ENCODE data around the gene BCL2.

Gene BCL2

GRCh38 chr18:63320123-63320974, 780 bp upstream of the BCL2 start:
- Mint-ChIP-seq H3K27ac (peak overlapping the region; percentile 89), H3K27me3 (peaks cover 4% of the 10 kb centered on the region), H3K4me1 (peaks cover 23% of the 10 kb centered on the region), H3K36me3 (peaks cover 32% of the 10 kb centered on the region), H3K4me3 (peak overlapping the region; percentile 85), H3K9me3 (no peaks in the 10 kb centered on the region)
- CTCF ChIA-PET, result interaction anchor here (0.9 to 3.9 kb wide), 7 partner anchors 21 to 299 kb away, joined by 3 to 80 read pairs (median 24); no protein-coding TSS in a partner anchor
- DNase-seq, result peak; percentile 93

GRCh38 chr18:63318889-63319382, 633 bp downstream of the BCL2 start:
- peak overlapping the region; percentile 85 for H3K4me3 Mint-ChIP-seq
- CTCF ChIA-PET, result interaction anchor here (0.9 to 3.9 kb wide), 30 partner anchors 11 to 302 kb away, joined by 3 to 80 read pairs (median 6); no protein-coding TSS in a partner anchor
- DNase-seq, result no peak
- H3K4me1 Mint-ChIP-seq, result peaks cover 37% of the 10 kb centered on the region
- H3K36me3 Mint-ChIP-seq, result peaks cover 46% of the 10 kb centered on the region
- H3K9me3 Mint-ChIP-seq, result no peaks in the 10 kb centered on the region
- peaks cover 4% of the 10 kb centered on the region for H3K27me3 Mint-ChIP-seq
- peak overlapping the region; percentile 94 for H3K27ac Mint-ChIP-seq

- CTCF ChIA-PET, result interaction anchor here (0.6 to 3.9 kb wide), 48 partner anchors 11 to 318 kb away, joined by 3 to 80 read pairs (median 5); no protein-coding TSS in a partner anchor
- H3K36me3 Mint-ChIP-seq, result peaks cover 52% of the 10 kb centered on the region
- peak overlapping the region; percentile 94 for H3K27ac Mint-ChIP-seq
- H3K4me1 Mint-ChIP-seq, result peaks cover 43% of the 10 kb centered on the region
- H3K27me3 Mint-ChIP-seq, result peaks cover 4% of the 10 kb centered on the region
- H3K4me3 Mint-ChIP-seq, result peak overlapping the region; percentile 85
- DNase-seq, result peak; percentile 92
- H3K9me3 Mint-ChIP-seq, result no peaks in the 10 kb centered on the region
These were observed 1.3 kb downstream of the BCL2 start for GRCh38 chr18:63317982-63318888.

- H3K4me3 Mint-ChIP-seq, result peak overlapping the region; percentile 85
- H3K9me3 Mint-ChIP-seq, result no peaks in the 10 kb centered on the region
- peaks cover 4% of the 10 kb centered on the region for H3K27me3 Mint-ChIP-seq
- peak; percentile 25 for DNase-seq
- CTCF ChIA-PET, result interaction anchor here (0.9 to 3.9 kb wide), 37 partner anchors 10 to 317 kb away, joined by 3 to 80 read pairs (median 6); no protein-coding TSS in a partner anchor
- peaks cover 43% of the 10 kb centered on the region for H3K4me1 Mint-ChIP-seq
- H3K36me3 Mint-ChIP-seq, result peaks cover 58% of the 10 kb centered on the region
- peak overlapping the region; percentile 89 for H3K27ac Mint-ChIP-seq
These were observed 2.0 kb downstream of the BCL2 start for GRCh38 chr18:63317556-63317946.

GRCh38 chr18:63316612-63317555, 2.7 kb downstream of the BCL2 start:
- DNase-seq, result no peak
- Mint-ChIP-seq H3K27ac (peak overlapping the region; percentile 89), H3K9me3 (no peaks in the 10 kb centered on the region), H3K27me3 (peaks cover 4% of the 10 kb centered on the region), H3K4me3 (peak overlapping the region; percentile 85), H3K36me3 (peaks cover 63% of the 10 kb centered on the region), H3K4me1 (peaks cover 43% of the 10 kb centered on the region)
- CTCF ChIA-PET, result interaction anchor here (0.8 to 3.9 kb wide), 31 partner anchors 9 to 317 kb away, joined by 3 to 80 read pairs (median 8); no protein-coding TSS in a partner anchor

- CTCF ChIA-PET, result interaction anchor here (0.6 to 3.0 kb wide), 5 partner anchors 17 to 299 kb away, joined by 3 to 13 read pairs (median 4); no protein-coding TSS in a partner anchor
- H3K36me3 Mint-ChIP-seq, result peaks cover 73% of the 10 kb centered on the region
- peaks cover 48% of the 10 kb centered on the region for H3K4me1 Mint-ChIP-seq
- H3K27me3 Mint-ChIP-seq, result peaks cover 4% of the 10 kb centered on the region
- no peak for DNase-seq
- H3K4me3 Mint-ChIP-seq, result peak overlapping the region; percentile 85
- peak overlapping the region; percentile 72 for H3K27ac Mint-ChIP-seq
- H3K9me3 Mint-ChIP-seq, result no peaks in the 10 kb centered on the region
These were observed 3.7 kb downstream of the BCL2 start for GRCh38 chr18:63315876-63316275.

- Mint-ChIP-seq H3K36me3 (peaks cover 79% of the 10 kb centered on the region), H3K9me3 (no peaks in the 10 kb centered on the region), H3K27ac (peak overlapping the region; percentile 22), H3K4me3 (peak overlapping the region; percentile 85), H3K4me1 (peaks cover 53% of the 10 kb centered on the region), H3K27me3 (peaks cover 4% of the 10 kb centered on the region)
- no peak for DNase-seq
- CTCF ChIA-PET, result interaction anchor here (1.0 to 3.0 kb wide), 7 partner anchors 17 to 298 kb away, joined by 3 to 13 read pairs (median 4); no protein-coding TSS in a partner anchor
These were observed 4.4 kb downstream of the BCL2 start for GRCh38 chr18:63315131-63315662.

- Mint-ChIP-seq H3K4me3 (peak overlapping the region; percentile 85), H3K27me3 (peaks cover 4% of the 10 kb centered on the region), H3K9me3 (no peaks in the 10 kb centered on the region), H3K27ac (peak overlapping the region; percentile 67), H3K4me1 (peaks cover 60% of the 10 kb centered on the region), H3K36me3 (peaks cover 82% of the 10 kb centered on the region)
- CTCF ChIA-PET, result interaction anchor here (0.7 to 3.0 kb wide), 8 partner anchors 16 to 297 kb away, joined by 3 to 13 read pairs (median 4); no protein-coding TSS in a partner anchor
- no peak for DNase-seq
These were observed 5.3 kb downstream of the BCL2 start for GRCh38 chr18:63314062-63314790.

- Mint-ChIP-seq H3K27ac (peak overlapping the region; percentile 26), H3K9me3 (no peaks in the 10 kb centered on the region), H3K36me3 (peaks cover 74% of the 10 kb centered on the region), H3K4me1 (peaks cover 64% of the 10 kb centered on the region), H3K27me3 (peaks cover 4% of the 10 kb centered on the region), H3K4me3 (peak overlapping the region; percentile 85)
- no peak for DNase-seq
- CTCF ChIA-PET, result interaction anchor here (0.7 to 3.0 kb wide), 4 partner anchors 12 to 296 kb away, joined by 3 to 13 read pairs (median 6); no protein-coding TSS in a partner anchor
These were observed 6.1 kb downstream of the BCL2 start for GRCh38 chr18:63313396-63313917.

GRCh38 chr18:63312737-63313395, 6.7 kb downstream of the BCL2 start:
- H3K9me3 Mint-ChIP-seq, result no peaks in the 10 kb centered on the region
- H3K4me3 Mint-ChIP-seq, result peak overlapping the region; percentile 85
- CTCF ChIA-PET, result interaction anchor here (1.0 to 2.5 kb wide), 3 partner anchors 11 to 296 kb away, joined by 3 to 9 read pairs (median 5); no protein-coding TSS in a partner anchor
- H3K4me1 Mint-ChIP-seq, result peaks cover 69% of the 10 kb centered on the region
- H3K27me3 Mint-ChIP-seq, result no peaks in the 10 kb centered on the region
- peak overlapping the region; percentile 26 for H3K27ac Mint-ChIP-seq
- H3K36me3 Mint-ChIP-seq, result peaks cover 75% of the 10 kb centered on the region
- DNase-seq, result no peak

GRCh38 chr18:63312019-63312409, 7.6 kb downstream of the BCL2 start:
- DNase-seq, result no peak
- peaks cover 77% of the 10 kb centered on the region for H3K4me1 Mint-ChIP-seq
- H3K36me3 Mint-ChIP-seq, result peaks cover 74% of the 10 kb centered on the region
- no peaks in the 10 kb centered on the region for H3K27me3 Mint-ChIP-seq
- H3K4me3 Mint-ChIP-seq, result peak overlapping the region; percentile 13
- CTCF ChIA-PET, result interaction anchor here (0.7 to 2.5 kb wide), 6 partner anchors 9 to 295 kb away, joined by 3 to 9 read pairs (median 4); no protein-coding TSS in a partner anchor
- H3K27ac Mint-ChIP-seq, result no peak overlapping the region
- H3K9me3 Mint-ChIP-seq, result no peaks in the 10 kb centered on the region
